Tibial artery (tissue), 4 donors: Measurements from ENCODE around the gene HOXD8.

Experiments
- DNase-seq, 2 donors: peaks; one replicate each; pipeline ENCODE4 v3.0.0-alpha.2; 2019
- H3K27ac ChIP-seq, 2 donors: fragments of 200-600 bp; sonication (generic) in 1 of 2; 1 replicate in 1 of 2; 2 replicates in 1 of 2; pipeline ENCODE4 v1.5.1; 2018 to 2019; ENCODE audit warnings: mild to moderate bottlenecking in 1 of 2
- H3K27me3 ChIP-seq, 2 donors: fragments of 200-600 bp; sonication (generic) in 1 of 2; one replicate each; pipeline versions ENCODE4 v1.5.1 to v1.6.0; 2016 to 2019
- H3K36me3 ChIP-seq, 3 donors: fragments of 200-600 bp; sonication (generic) in 2 of 3; one replicate each; pipeline ENCODE4 v1.5.1; 2016 to 2019; ENCODE audit warnings: mild to moderate bottlenecking in 2 of 3
- H3K4me1 ChIP-seq, 4 donors: fragments of 200-600 bp; sonication (generic) in 2 of 4; 1 replicate in 3 of 4; 2 replicates in 1 of 4; pipeline ENCODE4 v1.5.1; 2016 to 2019
- H3K4me3 ChIP-seq, 2 donors: fragments of 200-600 bp; sonication (generic) in 1 of 2; 1 replicate in 1 of 2; 2 replicates in 1 of 2; pipeline ENCODE4 v1.5.1; 2018 to 2019; ENCODE audit warnings: mild to moderate bottlenecking in 2 of 2
- H3K9me3 ChIP-seq, 3 donors: fragments of 200-600 bp; sonication (generic) in 1 of 3; one replicate each; pipeline ENCODE4 v1.5.1; 2016 to 2019
- intact Hi-C: fragments of 100-400 bp; cut with DNase I; formaldehyde crosslinking; loops from one replicate; pipeline ENCODE4 v1.15.0; 2023; ENCODE audit warnings: low total_unique reads
- TF ChIP-seq, protein P1 (sequence below), 2 experiments: fragments of 200-600 bp in 1 of 2; fragments of 450-650 bp in 1 of 2; IDR thresholded peaks; one replicate each; pipeline ENCODE4 v1.5.1; 2017 to 2019; ENCODE audit warnings: antibody characterized with exemption in 2 of 2, mild to moderate bottlenecking in 1 of 2, moderate library complexity in 1 of 2

The HOXD8 gene

DNA sequence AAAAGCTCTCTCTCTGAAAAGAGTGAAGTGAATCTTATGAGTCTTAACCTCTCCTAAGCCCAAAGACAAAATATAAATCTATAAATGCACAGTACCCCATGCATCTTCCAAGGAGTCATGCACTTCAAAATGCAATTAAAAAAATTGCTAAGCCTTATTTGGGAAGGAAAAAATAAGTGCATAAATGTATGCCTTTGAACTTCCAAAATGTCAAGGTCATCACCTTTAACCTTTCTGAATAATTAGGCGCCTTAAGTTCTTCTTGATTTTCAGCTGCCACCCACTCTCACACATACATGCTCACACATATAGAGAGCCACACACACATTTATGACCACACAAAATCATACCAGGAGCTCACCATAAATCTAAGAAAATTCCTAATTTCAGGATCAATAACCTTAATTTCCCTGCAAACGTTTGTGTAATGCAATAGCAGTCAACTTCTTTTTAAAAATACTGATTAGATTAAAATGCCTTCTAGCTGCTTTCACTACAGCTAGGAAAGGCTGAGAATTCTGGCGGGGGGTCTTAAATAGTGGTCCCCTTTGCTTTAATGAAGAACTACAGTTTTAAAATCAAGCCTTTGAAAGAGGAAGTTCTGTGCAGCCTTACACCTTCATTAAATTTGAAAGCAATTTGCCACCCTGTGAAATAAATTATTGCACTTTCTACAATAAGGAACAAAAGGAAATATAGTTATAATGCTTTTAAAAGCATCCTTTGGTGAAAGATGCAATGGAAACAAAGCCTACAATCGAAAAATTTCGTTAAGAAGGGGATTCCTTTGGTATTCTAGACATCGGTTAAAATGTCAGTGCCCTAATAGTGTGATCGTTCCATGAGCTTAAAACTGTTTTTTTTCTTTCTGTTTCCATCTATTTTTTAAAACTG, 18.8 kb upstream of the HOXD8 start:
- Histone ChIP-seq H3K27me3 (peaks cover 19 to 99% of the 10 kb centered on the region in 2 donors), H3K4me1 (peaks cover 0 to 30% (median 25%) of the 10 kb centered on the region in 4 donors), H3K36me3 (no peaks in the 10 kb centered on the region), H3K9me3 (no peaks in the 10 kb centered on the region), H3K4me3 (no peak overlapping the region), H3K27ac (no peak overlapping the region)
- intact Hi-C loops, result loop anchor here (10.0 kb wide), 1 partner anchor 1034 kb away; no protein-coding TSS in a partner anchor
- TF ChIP-seq, protein P1, sequence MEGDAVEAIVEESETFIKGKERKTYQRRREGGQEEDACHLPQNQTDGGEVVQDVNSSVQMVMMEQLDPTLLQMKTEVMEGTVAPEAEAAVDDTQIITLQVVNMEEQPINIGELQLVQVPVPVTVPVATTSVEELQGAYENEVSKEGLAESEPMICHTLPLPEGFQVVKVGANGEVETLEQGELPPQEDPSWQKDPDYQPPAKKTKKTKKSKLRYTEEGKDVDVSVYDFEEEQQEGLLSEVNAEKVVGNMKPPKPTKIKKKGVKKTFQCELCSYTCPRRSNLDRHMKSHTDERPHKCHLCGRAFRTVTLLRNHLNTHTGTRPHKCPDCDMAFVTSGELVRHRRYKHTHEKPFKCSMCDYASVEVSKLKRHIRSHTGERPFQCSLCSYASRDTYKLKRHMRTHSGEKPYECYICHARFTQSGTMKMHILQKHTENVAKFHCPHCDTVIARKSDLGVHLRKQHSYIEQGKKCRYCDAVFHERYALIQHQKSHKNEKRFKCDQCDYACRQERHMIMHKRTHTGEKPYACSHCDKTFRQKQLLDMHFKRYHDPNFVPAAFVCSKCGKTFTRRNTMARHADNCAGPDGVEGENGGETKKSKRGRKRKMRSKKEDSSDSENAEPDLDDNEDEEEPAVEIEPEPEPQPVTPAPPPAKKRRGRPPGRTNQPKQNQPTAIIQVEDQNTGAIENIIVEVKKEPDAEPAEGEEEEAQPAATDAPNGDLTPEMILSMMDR (IDR thresholded peaks at IDR 0.05), result no peak
- no peak for DNase-seq

GRCh38 chr2:176111309-176111663, 18.2 kb upstream of the HOXD8 start:
- Histone ChIP-seq H3K27ac (no peak overlapping the region), H3K36me3 (no peaks in the 10 kb centered on the region), H3K27me3 (peaks cover 17 to 99% of the 10 kb centered on the region in 2 donors), H3K4me3 (no peak overlapping the region), H3K4me1 (peaks cover 0 to 34% (median 28%) of the 10 kb centered on the region in 4 donors), H3K9me3 (no peaks in the 10 kb centered on the region)
- intact Hi-C loops, result loop anchor here (10.0 kb wide), 1 partner anchor 1034 kb away; no protein-coding TSS in a partner anchor
- TF ChIP-seq, protein P1 (IDR thresholded peaks at IDR 0.05), result peak; percentile 26 to 37
- no peak for DNase-seq

DNA sequence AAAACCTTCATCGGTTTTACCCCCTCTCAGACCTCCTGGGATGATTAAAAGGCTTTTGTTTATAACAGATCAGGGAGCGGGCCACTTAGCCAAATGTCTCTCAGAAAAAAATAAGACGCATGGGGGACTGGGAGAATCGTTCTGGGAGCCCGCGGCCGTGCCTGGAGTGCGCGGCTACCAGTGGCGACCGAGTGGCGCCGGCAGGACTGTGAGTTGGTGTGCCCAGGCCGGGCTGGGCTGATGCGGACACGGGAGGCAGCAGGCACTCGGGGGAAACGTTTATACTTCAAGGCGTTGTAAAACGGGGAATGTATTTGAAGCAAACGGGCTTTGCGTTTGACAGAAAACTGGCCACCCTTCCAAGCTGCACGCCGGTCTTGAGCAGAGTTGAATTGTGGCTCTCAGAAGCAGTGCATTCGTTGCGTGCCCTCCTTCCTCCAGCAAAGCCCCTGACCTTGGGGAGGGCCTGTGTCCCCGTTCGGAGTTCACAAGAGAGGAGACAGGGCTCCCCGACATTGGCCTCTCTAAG, 17.6 kb upstream of the HOXD8 start:
- peaks cover 12 to 99% of the 10 kb centered on the region in 2 donors for H3K27me3 ChIP-seq
- TF ChIP-seq, protein P1 (IDR thresholded peaks at IDR 0.05), result no peak
- intact Hi-C loops, result loop anchor here (10.0 kb wide), 1 partner anchor 1033 kb away; no protein-coding TSS in a partner anchor

GRCh38 chr2:176112375-176113302, 16.9 kb upstream of the HOXD8 start:
- Histone ChIP-seq H3K36me3 (no peaks in the 10 kb centered on the region), H3K4me1 (peaks cover 0 to 28% (median 20%) of the 10 kb centered on the region in 4 donors), H3K4me3 (no peak overlapping the region), H3K27ac (no peak overlapping the region), H3K27me3 (peaks cover 12 to 100% of the 10 kb centered on the region in 2 donors), H3K9me3 (no peaks in the 10 kb centered on the region)
- intact Hi-C loops, result loop anchor here (10.0 kb wide), 1 partner anchor 1032 kb away; no protein-coding TSS in a partner anchor
- TF ChIP-seq, protein P1 (IDR thresholded peaks at IDR 0.05), result no peak
- DNase-seq, result no peak

More for the DNA sequence above, 17.6 kb upstream of the HOXD8 start:
- no peak for DNase-seq
- Histone ChIP-seq H3K4me3 (no peak overlapping the region), H3K36me3 (no peaks in the 10 kb centered on the region), H3K27ac (no peak overlapping the region), H3K9me3 (no peaks in the 10 kb centered on the region), H3K4me1 (peaks cover 0 to 32% (median 25%) of the 10 kb centered on the region in 4 donors)
